Activated CD4-positive, alpha-beta T cell treated with anti-CD3 and anti-CD28 coated beads, Interleukin-2, amount 50 U/mL, for 16 hours (primary cell): Measurements from ENCODE around the gene STIM2.
"Not testable (repeated sequence)": the region's sequence is repeated elsewhere in the genome, so short reads cannot be mapped to it uniquely, and the experiment has no call there.

Experiments
- DNase-seq: peaks from one replicate; pipeline ENCODE4 v3.0.0-alpha.2; 2020

STIM2 gene

DNA sequence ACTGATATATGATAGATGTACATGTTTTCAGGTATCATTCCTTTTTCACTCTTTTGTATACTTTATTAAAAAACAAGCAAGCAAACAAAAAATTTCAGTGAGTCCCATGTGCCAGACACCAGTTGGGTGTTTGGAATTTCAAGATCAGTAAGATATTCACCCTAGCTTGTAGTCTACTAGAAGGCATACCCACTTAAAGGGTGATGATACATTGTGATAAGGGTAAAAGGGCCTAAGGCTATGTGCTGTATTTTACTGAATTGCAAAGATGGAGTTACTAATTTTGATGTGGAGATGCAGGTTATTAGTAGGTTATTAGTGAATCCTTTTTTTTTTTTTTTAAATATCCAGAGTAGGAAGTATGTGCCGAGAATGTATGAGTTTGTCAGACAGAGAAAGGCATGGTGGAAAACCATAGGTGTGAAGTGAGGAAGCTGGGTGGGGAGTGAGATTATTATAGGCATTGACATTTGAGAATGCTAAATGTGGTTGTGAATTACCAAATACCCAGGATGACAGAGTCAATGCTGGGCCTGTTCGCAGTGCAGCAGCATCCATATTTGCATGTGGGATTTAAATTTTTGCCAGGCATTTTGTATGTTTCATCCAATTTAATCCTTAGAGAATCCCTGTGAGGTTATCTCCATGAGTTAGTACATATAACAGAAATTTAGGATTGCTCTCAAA is 10.1 kb downstream of the STIM2 start:
- no peak for DNase-seq

DNA sequence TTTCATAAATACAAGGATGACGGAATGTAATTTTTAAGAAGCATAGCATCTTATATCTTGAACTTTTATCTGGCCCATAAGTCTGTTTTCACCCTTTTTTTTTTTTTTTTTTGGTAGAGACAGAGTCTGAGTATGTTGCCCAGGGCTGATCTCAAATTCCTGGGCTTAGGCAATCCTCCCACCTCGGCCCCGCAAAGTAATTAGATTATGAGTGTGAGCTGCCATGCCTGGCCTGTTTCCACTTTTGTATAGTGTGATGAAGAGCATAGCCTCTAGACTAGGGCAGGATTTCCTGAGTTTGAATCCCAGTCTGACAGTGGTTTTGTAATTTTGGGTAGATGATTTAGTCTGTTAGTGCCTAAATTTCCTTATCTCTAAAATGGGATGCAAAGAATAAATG is 11.0 kb downstream of the STIM2 start:
- no peak for DNase-seq

DNA sequence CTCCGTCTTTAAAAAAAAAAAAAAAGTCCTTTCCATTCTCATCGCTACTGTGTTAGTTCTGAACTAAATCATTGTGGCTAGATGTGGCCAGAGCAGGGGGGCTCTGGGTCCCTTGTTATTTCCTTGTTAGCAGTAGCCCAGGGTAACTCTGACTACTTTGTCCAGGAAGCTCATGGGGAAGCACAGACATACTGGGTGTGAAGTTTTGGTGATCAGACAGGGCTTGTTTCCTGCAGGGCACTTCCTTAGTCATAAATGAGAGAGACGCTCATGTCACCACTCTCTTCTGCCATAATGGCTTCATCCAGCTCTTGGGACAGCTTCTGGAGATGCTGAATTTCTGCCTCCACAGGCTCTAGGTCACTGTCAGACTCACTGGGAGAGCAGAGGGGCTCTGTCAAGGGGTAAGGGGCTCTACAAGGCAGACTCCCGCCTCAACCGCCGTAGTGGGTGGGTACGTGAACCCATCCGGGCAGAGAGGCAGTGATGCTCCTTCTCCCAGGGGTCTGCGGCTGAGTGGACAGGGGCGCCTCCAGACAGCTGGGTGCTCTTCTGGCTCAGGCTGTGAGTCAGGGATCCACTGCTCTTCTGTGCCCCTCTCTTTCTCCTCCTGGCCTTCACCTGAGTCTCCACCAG is 12.9 kb downstream of the STIM2 start:
- DNase-seq = peak; percentile 89

DNA sequence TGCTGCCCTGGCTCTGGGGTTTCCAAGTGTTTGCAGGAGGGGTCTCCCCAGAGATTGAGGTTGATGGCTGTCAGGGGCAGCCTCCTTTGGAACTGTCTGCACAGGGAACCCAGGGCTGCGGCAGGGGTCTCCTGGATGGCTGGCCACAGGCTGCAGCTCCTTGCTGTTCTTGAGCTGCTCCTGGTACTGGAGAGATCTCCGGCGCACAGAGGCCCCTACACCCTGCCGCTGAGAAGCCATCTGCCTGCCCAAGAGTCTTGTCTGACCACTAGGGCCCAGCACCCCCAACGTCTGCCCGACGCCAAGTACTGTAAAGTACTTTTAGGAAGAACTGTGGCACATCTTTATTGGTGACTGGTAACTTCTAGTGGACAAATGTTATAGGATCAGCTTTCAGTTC is 13.5 kb downstream of the STIM2 start:
- DNase-seq = no peak

DNA sequence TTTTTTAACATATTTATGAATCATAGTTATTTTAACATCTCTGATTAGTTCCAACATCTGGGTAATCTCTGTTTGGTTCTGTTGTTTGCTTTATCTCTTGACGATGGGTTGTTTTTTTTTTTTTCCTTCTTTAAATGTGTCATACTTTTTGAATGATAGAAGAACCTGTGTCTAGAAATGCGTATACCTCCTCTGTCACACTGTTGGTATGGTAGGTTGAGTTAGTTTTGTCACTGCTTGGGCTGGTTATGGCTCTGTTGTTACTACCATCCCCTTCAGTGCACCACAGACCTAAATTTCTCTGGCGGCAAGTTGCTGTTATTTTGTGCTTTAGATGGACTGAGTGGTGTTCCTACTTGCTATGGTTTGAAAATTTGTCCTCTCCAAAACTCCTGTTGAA is 16.8 kb downstream of the STIM2 start:
- no peak for DNase-seq

DNA sequence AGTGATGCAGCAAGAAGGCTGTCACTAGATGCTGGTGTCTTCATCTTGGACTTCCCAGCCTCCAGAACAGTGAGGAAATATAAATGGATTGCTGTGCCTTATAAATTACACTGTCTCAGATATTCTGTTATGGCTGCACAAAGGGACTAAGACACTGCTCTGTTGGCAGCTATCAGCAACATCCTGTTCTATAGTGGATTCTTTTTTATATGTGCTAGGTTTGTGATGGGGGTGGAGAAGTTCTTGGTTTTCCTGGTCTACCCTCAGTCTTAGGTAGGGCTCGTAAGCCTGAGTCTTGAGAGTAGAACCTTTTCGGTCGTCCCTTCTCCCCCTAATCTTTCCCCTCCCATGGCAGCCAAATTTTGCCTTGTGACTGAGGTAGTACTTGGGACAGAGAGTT is 17.3 kb downstream of the STIM2 start:
- no peak for DNase-seq

DNA sequence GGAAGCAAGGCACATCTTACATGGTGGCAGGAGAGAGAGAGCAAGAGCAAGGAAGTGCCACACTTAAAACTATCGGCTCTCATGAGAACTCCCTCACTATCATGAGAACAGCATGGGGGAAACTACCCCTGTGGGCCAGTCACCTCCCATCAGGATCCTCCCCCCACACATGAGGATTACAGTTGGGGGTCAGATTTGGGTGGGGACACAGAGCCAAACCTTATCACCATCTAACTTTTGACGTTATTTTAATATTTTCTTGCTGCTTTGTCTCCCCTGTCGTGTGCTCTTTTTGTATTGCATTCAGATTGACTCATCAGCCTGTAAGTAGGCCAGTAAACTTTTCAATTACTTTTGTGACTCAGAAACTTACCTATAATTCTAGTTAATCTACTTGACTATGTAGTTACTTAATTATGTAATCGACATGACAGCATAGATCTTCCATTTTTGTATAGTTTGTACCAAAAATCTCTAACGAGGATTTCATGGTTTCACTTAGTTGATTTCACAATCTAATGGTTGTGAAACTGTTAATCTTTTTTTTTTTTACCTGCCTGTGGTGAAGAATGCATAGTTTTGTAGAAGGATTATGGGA is 18.3 kb downstream of the STIM2 start:
- DNase-seq = peak; percentile 45

DNA sequence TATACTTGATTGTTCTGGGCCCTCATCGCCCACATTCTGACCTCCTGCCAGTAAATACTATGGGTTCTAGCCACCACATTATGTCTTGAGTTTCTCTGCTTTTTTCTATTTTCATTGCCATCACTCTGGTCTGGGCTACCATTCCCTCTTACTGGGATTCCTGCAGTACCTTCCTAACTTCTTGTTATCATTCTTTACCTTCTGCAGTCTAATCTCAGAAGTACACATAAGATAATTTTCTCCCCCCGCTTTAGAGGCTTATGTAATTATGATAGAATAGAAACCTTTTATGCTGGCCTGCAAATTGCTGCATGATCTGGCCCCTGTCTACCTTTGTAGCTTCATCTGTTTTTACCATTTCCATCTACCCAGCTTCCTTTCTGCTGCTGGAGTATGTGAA is 19.2 kb downstream of the STIM2 start:
- no peak for DNase-seq

DNA sequence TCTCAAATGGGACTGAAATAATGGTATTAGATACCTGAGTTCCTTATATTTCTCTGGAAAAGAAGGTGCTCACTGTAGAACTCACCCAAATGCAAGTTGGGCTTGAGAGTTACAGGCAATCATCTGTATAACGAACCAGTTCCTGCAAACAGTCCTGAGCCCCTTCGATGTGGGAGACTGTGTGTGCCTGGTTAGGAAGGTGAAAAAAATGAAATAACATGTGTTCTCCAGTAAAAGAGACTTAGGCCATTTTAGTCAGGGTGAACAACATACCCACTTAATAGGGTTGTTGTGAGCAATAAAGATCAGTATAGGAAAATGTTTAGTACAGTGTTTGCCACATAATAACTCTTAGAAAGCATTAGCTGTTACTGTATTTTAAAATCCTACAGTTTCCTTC is 23.4 kb downstream of the STIM2 start:
- DNase-seq = no peak

DNA sequence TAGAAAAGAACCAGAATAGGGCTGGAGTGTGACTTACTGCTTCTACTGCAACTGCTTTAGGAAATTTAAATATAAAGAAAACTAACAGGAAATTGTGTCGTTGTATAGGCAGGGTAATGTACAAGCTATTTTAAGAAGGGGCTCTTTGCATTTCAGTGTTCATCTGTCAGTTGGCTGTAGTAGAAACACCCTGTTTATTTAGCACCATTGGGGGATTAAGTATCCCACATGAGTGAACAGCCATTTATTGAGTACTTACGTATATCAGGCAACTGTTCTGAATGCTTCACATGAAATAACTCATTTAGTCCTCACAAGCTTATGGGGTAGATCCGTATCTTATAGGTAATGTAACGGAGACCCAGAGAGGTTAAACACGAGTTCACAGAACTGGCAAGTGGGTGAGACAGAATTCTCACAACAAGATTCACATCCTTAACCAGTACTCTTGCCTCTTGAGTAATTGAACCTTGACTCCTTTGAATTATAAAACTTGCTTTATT is 23.9 kb downstream of the STIM2 start:
- peak; percentile 71 for DNase-seq

DNA sequence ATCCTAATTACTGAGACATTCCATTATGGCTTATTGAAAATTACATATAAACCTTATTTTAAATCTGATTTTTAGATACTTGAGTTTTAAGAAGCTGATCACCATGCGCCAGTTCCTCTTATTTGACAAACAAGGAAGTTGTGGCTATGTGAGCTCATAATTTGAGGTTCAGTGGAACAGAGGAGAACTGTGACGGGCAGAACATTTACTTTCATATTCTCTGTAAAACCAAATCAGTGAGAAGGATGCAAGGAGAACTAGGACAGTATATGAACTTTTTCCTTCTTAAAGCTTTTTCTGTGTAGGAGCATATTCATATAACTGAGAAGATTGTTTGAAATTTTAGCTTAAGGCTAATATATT is 25.3 kb downstream of the STIM2 start:
- DNase-seq = peak; percentile 78

DNA sequence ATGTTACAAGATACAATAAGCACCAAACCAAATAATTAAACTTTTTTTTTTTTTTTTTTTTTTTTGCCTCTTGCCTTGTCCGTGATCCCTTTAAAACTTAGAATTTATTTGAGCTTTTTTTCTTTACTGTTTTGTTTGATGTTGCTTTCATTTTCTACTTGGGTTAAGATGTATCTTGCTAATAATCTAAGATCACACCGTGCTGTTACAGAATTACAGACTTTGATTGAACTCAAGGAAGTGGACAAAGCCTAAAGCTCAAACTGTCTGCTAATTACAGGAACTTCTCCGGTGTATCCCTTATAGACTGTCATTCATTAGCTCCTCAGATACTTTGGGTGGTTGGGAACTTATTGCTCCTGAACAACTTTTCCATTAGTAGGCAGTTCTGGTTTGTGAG is 26.5 kb downstream of the STIM2 start:
- DNase-seq = no peak

DNA sequence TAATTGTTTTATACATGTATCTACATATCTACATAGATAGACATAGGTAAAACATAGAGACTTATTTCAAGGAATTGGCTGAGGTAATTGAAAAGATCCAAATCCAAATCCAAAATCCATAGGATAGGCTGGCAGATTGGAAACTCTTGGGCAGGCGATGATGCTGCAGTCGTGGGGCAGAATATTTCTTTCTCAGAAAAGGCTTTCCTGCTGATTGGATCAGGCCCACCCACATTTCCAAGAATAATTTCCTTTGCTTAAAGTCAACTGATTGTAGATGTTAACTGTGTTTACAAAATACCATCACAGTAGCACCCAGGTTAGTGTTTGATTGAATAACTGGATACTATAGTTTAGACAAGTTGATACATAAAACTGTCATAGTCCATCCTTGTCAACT is 27.2 kb downstream of the STIM2 start:
- no peak for DNase-seq

DNA sequence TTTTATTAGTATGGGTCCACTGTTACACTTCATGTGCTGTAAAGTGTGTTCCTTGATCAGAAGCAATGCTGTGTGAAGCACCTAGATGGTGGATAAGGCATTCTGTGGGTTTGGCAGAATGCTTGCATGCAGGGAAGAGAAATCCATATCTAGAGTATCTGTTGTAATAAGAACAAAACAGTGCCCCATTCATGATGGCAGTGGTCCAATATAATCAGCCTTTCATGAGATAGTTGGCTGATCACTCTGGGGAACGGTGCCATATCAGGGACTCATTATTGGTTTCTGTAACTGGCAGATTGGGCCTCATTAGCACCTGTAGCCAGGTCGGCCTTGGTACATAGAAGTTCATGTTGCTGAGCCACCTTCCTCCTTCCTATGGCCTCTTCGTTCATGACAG is 28.7 kb downstream of the STIM2 start:
- DNase-seq = no peak

DNA sequence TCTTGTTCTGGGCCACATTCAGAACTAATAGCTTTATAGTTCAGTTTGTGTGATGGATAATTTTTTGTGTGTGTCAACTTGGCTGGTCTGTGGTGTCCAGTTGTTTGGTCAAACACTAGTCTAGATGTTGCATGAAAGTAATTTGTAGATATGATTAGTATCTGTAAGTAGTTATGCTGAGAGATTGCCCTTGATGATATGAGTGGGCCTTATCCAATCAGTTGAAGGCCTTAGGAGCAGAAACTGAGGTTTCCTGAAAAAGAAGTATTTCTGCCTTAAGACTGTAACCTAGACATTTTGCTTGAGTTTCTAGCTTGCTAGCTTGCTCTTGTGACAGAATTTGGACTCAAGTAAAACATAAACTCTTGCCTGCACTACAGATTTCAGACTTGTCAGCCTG is 30.4 kb downstream of the STIM2 start:
- DNase-seq = no peak

DNA sequence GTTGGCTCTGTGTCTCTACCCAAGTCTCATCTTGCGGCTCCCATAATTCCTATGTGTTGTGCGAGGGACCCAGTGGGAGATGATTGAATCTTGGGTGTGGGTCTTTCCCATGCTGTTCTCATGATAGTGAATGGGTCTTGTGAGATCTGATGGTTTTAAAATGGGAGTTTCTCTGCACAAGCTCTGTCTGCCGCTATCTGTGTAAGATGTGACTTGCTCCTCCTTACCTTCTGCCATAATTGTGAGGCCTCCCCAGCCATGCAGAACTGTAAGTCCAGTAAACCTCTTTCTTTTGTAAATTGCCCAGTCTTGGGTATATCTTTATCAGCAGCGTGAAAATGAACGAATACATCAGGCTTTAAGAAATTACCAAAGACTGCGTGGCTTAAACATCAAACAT is 31.2 kb downstream of the STIM2 start:
- no peak for DNase-seq

DNA sequence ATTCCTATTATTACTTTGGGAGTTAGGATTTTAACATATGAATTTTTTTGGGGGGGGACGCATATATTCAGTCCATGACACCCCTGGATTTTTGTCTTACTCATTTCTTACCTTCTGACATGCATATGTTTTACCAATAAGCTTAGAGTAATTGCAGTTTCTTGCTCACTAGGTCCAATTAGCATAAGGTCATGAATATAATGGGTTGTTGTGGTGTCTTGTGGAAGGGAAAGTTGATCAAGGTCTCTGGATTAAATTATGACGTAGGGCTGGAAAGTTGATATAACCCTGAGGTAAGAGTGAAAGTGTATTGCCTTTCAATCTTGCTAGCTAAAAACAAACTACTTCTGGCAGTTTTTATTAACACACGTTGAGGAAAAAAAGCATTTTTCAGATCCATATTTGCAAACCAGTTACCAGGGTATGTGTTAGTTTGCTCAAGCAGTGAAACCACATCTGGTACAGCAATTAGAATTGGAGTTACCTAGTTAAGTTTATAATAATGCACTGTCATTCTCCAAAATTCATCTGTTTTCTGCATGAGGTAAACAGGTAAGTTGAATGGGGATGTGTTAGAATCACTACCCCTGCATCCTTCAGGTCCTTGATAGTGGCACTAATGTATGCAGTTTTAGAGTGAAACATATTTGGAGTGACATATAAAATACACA is 32.0 kb downstream of the STIM2 start:
- DNase-seq = no peak

DNA sequence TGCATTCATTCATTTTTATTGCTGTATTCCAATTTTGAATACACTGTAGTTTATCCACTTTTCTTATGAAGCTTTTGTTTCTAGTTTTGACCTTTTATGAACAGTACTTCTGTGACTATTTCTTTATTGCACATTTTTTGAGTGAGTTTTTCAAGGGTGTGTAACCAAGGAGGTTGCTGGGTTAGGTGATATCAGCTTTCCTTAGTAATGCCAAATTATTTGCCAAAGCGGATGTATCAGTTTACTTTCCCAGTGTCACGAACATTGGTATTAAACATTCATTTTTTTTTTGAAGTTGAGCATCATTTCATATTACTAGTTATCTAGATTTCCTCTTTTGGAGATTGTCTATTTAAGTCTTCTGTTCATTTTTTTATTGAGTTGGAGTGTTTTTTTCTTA is 32.9 kb downstream of the STIM2 start:
- no peak for DNase-seq

DNA sequence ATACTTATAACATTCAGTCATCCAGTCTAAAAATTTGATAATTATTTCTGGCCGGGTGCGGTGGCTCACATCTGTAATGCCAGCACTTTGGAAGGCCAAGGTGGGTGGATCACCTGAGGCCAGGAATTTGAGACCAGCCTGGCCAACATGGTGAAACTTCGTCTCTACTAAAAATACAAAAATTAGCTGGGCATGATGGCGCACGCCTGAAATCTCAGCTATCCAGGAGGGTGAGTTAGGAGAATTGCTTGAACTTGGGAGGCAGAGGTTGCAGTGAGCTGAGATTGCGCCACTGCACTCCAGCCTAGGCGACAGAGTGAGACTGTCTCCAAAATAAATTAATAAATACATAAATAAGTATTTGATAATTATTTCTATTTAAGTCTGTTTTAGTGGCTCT is 34.2 kb downstream of the STIM2 start:
- not testable (repeated sequence) for DNase-seq

DNA sequence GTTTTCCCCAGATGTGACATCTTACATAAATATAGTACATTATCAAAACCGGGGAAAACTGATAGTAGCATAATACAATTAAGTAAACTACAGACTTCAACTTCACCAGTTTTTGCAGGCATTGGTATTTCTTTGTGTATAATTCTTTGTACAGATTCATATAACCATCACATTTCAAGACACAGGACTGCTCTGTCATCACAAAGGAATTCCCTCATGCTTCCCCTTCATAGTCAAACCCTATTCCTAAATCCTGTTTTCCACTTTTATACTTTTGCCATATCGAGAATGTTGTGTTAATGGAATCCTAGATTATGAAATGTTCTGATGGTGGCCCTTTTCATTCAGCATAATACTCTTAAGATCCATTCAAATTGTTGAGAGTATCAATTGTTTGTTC is 36.0 kb downstream of the STIM2 start:
- DNase-seq = no peak

DNA sequence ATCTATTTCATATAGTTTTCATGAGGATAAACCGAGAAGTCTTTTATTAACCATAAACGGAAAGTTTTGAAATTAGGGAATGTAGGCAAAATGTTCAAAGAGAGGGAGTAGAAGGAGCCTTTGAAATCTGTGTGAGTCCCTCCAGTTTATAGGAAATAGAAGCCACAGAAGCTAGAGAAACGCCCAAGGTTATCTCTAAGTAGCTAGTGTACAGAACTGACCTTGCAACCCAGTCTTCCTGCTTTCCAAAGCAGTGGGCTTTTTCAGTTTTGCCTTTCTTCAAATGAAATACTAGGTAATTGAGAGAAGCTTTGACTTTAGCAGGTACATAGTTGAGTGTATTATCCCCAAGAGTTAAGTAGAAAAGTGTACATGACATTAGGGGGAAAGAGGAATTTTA is 39.4 kb downstream of the STIM2 start:
- DNase-seq = no peak

DNA sequence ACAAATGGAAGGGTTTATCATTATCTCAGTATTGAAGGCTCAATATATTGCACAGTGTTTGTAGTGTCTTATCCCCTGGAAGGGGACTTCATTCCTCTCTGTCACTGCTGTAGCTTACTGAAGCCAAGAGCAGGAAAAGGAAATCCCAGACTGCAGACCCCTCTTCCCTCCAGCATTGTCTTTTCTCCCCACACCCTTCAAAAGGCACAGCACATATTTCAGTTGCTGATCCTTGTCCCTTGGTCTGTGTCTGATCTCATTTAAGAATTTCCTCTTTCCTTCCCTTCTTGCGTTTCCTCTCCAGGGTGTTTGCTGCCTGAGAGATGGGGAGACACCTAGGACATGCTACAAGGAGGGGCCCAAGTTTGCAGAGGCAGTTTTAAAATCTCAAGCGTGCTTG is 40.1 kb downstream of the STIM2 start:
- no peak for DNase-seq

DNA sequence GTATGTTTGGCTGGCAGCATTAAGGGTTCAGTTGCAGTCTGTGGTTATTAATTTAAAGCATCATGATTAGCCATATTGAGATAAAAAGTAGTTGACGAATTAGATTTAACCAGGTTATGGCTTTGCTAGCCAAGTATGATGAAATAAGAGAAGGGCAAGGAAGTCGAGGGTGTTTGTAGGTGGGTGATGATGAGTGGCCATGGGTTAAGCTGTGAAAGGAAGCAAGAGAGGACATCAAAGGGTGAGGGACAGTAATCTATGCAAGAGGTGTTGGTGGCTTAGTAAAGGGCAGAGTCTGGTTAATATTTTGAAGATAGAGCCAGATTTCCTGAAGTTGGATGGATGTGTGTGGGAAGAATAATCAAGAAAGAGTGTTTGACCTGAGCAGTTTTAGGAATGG is 44.5 kb downstream of the STIM2 start:
- peak; percentile 18 for DNase-seq
